ENCODE data around the gene NVL. TPM values are rescaled to one million over a fixed set of nuclear protein-coding genes. Genes with fewer than 3 reads are reported as not detected.
"Not testable (repeated sequence)": the region's sequence is repeated elsewhere in the genome, so short reads cannot be mapped to it uniquely, and the experiment has no call there.

NVL gene
- total RNA-seq, 1 experiment from 2014 or later = 23.2 TPM

GRCh38 chr1:224338150-224338838 lies 8.3 kb upstream of the NVL start:
- peak; percentile 10 for DNase-seq (ENCODE audit: low read depth)

GRCh38 chr1:224333939-224334786 lies 4.2 kb upstream of the NVL start:
- peak; percentile 69 for DNase-seq (ENCODE audit: low read depth)

DNA sequence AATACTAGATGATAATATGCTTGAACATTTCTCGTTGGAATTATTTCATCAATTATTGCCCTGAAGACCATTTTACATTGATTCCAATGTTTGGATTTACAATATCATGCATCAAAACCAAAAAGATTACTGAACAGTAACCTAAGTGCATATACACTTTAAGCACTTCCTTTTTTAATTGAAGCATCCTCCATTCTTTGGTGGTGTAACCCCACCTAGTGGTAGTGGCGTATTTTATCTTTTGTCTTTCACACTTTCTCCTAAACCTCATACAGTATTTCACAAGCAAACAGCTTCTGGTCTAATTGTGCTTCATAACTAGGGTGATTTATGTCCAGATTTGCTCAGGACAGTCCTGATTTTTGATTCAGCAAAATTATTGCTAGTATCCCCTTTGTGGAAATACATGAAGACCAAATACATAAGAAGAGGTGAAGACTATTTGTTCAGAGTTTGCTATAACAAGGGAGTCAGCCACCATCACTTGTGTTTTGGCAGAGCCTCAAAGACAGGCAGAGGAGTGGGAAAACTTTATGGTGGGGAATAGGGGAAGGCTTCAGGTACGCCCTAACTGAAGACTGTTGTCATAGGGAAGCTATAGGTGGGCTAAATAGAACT lies 3.4 kb upstream of the NVL start:
- DNase-seq (ENCODE audit: low read depth) = peak; percentile 67

DNA sequence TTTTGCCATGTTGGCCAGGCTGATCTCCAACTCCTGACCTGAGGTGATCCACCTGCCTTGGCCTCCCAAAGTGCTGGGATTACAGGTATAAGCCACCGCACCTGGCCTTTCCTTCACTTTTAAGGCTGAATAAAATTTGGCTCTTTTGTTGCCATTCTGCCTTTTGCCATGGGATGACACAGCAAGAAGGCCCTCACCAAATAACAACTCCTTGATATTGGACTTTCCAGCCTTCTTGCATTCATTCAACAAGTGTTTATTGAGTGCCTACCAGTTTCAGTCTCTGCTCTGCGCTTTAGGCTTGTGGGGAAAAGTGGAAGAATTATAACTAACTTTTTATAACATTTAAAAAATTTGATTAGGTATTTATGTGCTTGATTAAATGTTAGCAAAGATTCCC lies 1.9 kb upstream of the NVL start:
- DNase-seq (ENCODE audit: low read depth) = no peak

DNA sequence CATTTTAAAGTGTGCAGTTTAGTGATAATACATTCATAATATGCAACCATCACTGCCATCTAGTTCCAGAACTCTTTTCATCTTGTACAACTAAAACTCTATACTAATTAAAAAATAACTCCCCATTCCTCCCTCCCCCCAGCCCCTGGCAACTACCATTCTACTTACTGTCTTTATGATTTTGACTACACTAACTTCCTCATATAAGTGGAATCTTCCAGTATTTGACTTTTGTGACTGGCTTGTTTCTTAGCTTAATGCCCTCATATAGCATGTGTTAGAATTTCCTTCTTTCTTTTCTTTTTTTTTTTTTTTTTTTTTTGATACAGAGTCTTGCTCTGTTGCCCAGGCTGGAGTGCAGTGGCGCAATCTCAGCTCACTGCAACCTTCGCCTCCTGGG lies 1.4 kb upstream of the NVL start:
- no peak for DNase-seq (ENCODE audit: low read depth)

GRCh38 chr1:224329484-224329841 lies 509 bp downstream of the NVL start:
- no peak for DNase-seq (ENCODE audit: low read depth)

DNA sequence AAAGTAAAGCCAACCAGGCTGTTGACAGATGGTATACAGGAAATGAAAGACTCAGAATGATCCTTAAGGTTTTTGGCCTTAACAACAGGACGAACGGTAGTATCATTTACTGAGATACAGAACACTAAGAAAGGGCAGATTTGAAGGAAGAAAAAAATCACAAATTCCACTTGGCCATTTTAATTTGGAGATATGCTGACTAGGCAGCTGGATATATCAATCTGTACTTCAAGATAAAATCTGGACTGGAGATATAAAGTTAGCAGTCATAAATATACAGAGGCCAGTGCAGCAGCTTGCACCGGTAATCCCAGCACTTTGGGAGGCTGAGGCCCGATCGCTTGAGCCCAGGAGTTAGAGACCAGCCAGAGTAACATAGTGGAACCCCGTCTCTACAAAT lies 1.3 kb downstream of the NVL start:
- no peak for DNase-seq (ENCODE audit: low read depth)

- DNase-seq (ENCODE audit: low read depth) = no peak
Observed at GRCh38 chr1:224325959-224326358, 4.0 kb downstream of the NVL start.

GRCh38 chr1:224321706-224322105 lies 8.3 kb downstream of the NVL start:
- DNase-seq (ENCODE audit: low read depth) = no peak

DNA sequence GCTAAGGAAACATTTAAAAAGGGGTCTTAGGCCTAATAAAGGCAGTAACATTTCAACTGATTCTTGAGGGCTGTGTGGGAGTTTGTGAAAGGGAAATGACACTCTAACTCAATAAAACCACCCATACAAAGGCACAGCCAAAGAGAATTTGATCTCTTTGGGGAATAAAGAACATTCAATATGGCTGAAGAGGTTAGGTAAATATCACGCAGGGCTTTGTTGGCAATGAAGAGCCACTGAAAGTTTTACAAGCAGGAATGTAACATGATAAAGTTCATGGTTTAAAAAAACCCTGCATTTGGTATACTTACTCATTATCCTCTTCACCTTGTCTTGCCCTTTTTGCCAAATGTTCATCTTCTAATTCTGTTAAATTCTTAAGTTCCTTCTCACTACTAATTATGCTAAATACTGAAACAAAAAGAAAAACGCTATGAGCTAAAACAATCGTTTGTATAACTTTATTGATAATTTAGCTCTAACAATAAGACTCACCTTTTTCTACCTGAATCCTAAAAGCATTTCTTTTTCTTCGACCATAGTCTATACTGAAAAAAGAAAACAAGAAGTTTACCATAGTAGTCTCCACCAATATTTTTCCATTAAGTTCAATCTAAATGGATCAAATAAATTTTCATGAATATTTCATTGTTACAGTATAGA lies 12.5 kb downstream of the NVL start:
- DNase-seq (ENCODE audit: low read depth) = no peak

DNA sequence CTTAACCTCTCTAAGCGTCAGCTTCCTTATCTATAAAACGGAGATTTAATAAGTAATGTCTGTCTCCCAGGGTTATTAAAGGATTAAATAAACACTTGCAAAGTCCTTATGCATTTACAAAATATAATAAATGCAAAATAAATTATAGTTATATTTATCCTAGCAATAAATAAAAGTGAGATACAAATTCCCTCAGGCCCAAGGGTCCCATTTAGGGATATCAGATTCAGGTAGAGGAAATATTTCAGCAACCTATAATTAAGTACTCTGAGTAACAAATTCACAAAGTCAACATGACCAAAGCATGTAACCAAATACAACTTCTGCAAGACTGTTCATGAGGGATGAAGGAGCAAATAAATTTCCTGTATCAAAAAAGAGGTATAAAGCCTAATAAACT lies 17.9 kb downstream of the NVL start:
- DNase-seq (ENCODE audit: low read depth) = no peak

GRCh38 chr1:224311503-224311902 lies 18.5 kb downstream of the NVL start:
- not testable (repeated sequence) for DNase-seq (ENCODE audit: low read depth)

DNA sequence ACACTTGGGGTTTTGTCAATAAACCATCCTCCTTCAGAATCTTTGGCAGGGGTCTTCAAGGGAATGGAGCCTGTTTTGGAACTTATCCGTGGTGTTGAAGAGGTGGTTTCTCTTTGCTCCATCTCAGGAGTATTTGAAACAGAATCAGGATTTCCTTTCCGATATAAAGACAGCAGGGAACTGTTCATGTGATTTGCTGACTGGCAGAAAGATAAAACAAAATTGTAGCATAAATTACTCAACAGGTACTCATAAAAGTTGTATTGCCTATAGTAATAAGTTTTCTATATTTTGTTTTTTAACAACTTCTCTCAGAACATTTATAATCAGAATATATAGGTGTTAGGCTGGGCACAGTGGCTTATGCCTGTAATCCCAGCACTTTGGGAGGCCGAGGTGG lies 21.9 kb downstream of the NVL start:
- DNase-seq (ENCODE audit: low read depth) = no peak

DNA sequence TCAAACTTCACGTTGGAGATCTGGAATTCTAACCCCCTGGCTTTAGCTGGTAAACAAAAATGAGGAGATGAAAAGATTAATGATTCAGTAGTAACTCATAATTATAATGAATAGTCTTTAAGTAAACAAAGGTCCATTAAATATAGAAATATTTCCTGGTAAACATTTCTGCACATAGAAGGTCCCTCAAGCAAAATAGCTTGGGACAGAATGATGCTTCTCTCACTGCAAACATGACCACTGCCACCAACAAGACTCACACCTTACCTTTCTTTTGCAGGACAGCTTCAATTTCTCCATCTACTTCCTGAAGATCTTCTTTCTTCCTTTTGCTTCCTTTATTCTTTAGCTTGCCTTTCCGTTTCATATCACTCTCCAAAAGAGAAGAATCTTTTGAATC lies 25.2 kb downstream of the NVL start:
- no peak for DNase-seq (ENCODE audit: low read depth)

GRCh38 chr1:224302947-224303346 lies 27.0 kb downstream of the NVL start:
- no peak for DNase-seq (ENCODE audit: low read depth)

DNA sequence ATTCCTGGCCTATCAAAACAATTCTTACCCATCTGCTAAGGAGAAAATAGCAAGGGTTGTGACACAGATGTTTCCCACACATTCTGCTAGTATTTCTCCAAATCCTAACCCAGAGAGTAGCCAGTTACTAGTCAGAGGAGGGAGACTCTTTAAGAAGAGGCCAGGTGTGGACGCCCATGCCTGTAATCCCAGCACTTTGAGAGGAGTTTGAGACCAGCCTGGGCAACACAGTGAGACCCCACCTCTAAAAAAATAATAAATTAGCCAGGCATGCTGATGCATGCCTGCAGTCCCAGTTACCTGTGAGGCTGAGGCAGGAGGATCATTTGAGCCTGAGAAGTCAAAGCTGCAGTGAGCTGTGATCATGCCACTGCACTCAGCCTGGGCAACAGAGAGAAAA lies 28.6 kb downstream of the NVL start:
- DNase-seq (ENCODE audit: low read depth) = no peak

- DNase-seq (ENCODE audit: low read depth) = peak; percentile 82
Observed at GRCh38 chr1:224300346-224300745, 29.6 kb downstream of the NVL start.

GRCh38 chr1:224298346-224299330 lies 31.3 kb downstream of the NVL start:
- DNase-seq (ENCODE audit: low read depth) = no peak

GRCh38 chr1:224294775-224295174 lies 35.2 kb downstream of the NVL start:
- no peak for DNase-seq (ENCODE audit: low read depth)

- DNase-seq (ENCODE audit: low read depth) = no peak
Observed at GRCh38 chr1:224292419-224292818, 37.6 kb downstream of the NVL start.

DNA sequence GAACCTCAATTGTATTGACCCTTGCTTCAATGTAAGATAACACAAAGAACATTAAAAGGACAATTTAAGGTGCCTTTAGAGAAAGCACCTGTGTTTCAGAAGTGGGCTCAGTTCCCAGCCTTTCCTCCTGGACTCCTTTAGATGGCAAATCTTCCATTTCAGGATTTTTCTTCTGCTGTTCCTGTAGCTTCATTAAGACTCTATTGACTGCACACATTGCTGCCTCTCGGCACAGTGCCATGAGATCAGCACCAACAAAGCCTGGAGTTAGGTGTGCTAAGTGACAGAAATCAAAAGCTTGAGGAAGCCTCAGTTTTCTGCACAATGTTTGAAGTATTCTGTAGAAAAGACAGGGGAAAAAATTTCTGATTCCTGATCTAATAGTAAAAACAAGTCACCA lies 40.6 kb downstream of the NVL start:
- DNase-seq (ENCODE audit: low read depth) = no peak

All from RPMI7951 (cell line).